ENCODE results near the gene HENMT1. TPM values are rescaled to one million over a fixed set of nuclear protein-coding genes. Genes with fewer than 3 reads are reported as not detected.
A peak's percentile ranks its signal among the peaks of the same experiment; 100 is the strongest.
"Not testable (repeated sequence)": the region's sequence is repeated elsewhere in the genome, so short reads cannot be mapped to it uniquely, and the experiment has no call there.

Gene HENMT1
- 1 to 10 TPM; 5.9 to 8.9 (median 7.8) TPM for total RNA-seq
- long read RNA-seq, donor 1, partial matches to known transcripts = 0 of 7 reads
- long read RNA-seq, donor 1, other reads (novel, unspliced or antisense) = 1 of 7 reads
- long read RNA-seq, donor 2, transcript HENMT1-203 (8 exons, 1,696 nt) = major isoform, 7 of 15 reads
- long read RNA-seq, donor 2, partial matches to known transcripts = 1 of 15 reads
- long read RNA-seq, donor 2, other reads (novel, unspliced or antisense) = 4 of 15 reads

DNA sequence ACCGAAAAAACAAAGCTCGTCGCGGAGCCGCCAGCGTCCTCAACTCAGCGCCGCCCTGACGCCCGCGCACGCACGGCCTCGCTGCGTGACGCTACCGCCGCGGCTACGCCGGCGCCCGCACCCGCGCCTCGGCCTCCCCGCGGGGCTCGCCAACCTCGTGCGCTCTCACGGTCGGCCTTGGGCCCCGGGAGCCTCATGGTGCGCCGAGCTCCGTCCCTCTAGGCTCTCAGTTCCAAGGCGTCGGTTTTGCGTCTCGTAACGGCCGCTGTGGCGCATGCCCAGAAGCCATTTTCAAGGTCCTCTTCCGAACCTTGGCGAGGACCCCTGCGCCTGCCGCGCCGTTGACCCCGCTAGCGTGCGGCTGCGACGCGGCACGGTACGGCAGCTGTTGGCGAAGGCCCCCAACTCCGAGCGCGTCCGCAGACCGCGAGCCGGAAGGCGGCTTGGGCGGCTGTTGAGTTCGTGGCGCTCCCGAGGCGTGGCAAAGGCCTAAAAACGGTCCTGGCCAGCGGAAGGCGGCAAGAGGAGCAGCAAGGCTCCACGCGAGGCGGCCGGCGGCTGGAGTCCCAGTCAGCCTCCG, at the start of gene HENMT1:
HENMT1 (minus strand) TSS at position 64 of the 580 bp plus-strand sequence. CDS start 1,209 bp downstream, outside the sequence.
- ATAC-seq = peak; percentile 93
- Histone ChIP-seq H3K4me1 (ENCODE audit: low read depth) (no peaks in the 10 kb centered on the region), H3K36me3 (ENCODE audit: low read depth) (no peaks in the 10 kb centered on the region), H3K9me3 (no peaks in the 10 kb centered on the region), H3K4me3 (peak within 1 kb of the TSS; percentile 47)
- peak; percentile 71 to 81 (median 81) for DNase-seq
- TF ChIP-seq, protein P1, sequence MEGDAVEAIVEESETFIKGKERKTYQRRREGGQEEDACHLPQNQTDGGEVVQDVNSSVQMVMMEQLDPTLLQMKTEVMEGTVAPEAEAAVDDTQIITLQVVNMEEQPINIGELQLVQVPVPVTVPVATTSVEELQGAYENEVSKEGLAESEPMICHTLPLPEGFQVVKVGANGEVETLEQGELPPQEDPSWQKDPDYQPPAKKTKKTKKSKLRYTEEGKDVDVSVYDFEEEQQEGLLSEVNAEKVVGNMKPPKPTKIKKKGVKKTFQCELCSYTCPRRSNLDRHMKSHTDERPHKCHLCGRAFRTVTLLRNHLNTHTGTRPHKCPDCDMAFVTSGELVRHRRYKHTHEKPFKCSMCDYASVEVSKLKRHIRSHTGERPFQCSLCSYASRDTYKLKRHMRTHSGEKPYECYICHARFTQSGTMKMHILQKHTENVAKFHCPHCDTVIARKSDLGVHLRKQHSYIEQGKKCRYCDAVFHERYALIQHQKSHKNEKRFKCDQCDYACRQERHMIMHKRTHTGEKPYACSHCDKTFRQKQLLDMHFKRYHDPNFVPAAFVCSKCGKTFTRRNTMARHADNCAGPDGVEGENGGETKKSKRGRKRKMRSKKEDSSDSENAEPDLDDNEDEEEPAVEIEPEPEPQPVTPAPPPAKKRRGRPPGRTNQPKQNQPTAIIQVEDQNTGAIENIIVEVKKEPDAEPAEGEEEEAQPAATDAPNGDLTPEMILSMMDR (IDR thresholded peaks at IDR 0.05) = no peak
- intact Hi-C loops (cut with DNase I, micrococcal nuclease) = no loop called here

- no peak overlapping the region for H3K4me3 ChIP-seq
- no peaks in the 10 kb centered on the region for H3K9me3 ChIP-seq
- peak in 2 of 3 donors; percentile 52 to 57 for DNase-seq
- TF ChIP-seq, protein P1 (IDR thresholded peaks at IDR 0.05) = no peak
- intact Hi-C loops (cut with DNase I, micrococcal nuclease) = no loop called here
- ATAC-seq = peak; percentile 53
- H3K36me3 ChIP-seq (ENCODE audit: low read depth) = no peaks in the 10 kb centered on the region
- no peaks in the 10 kb centered on the region for H3K4me1 ChIP-seq (ENCODE audit: low read depth)
Observed at GRCh38 chr1:108708691-108709660, 48.1 kb upstream of the HENMT1 start.

GRCh38 chr1:108706643-108707042, 45.8 kb upstream of the HENMT1 start:
- no peak overlapping the region for H3K4me3 ChIP-seq
- H3K36me3 ChIP-seq (ENCODE audit: low read depth) = no peaks in the 10 kb centered on the region
- TF ChIP-seq, protein P1 (IDR thresholded peaks at IDR 0.05) = no peak
- ATAC-seq (no peak), DNase-seq (no peak)
- no peaks in the 10 kb centered on the region for H3K4me1 ChIP-seq (ENCODE audit: low read depth)
- intact Hi-C loops (cut with DNase I, micrococcal nuclease) = no loop called here
- no peaks in the 10 kb centered on the region for H3K9me3 ChIP-seq

- intact Hi-C loops (cut with DNase I, micrococcal nuclease) = no loop called here
- Histone ChIP-seq H3K9me3 (no peaks in the 10 kb centered on the region), H3K36me3 (ENCODE audit: low read depth) (no peaks in the 10 kb centered on the region), H3K4me1 (ENCODE audit: low read depth) (no peaks in the 10 kb centered on the region), H3K4me3 (no peak overlapping the region)
- ATAC-seq = peak; percentile 20
- TF ChIP-seq, protein P1 (IDR thresholded peaks at IDR 0.05) = no peak
- DNase-seq = no peak
Observed at GRCh38 chr1:108704496-108704895, 43.6 kb upstream of the HENMT1 start.

DNA sequence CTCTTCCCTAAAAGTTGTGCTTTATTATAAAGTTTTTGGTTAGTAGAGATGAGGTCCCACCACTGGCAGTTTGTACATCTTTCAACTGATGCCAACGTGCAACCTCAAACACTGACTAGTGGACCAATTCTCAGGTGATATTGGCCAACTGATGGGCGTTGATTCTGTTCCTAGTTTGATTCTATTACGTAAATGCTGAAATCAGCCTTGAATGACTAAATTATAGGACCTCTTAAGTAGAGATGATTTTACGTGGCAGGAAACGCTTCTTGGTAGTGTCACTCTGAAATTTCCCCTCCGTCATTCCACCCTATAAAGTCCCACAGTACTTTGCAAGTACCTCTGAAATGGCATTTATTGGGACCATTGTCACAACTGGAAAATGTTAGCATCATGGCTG, 43.0 kb upstream of the HENMT1 start:
- intact Hi-C loops (cut with DNase I, micrococcal nuclease) = no loop called here
- DNase-seq = no peak
- no peak overlapping the region for H3K4me3 ChIP-seq
- no peaks in the 10 kb centered on the region for H3K9me3 ChIP-seq
- peaks cover 2% of the 10 kb centered on the region for H3K36me3 ChIP-seq (ENCODE audit: low read depth)
- TF ChIP-seq, protein P1 (IDR thresholded peaks at IDR 0.05) = no peak
- peak; percentile 21 for ATAC-seq
- H3K4me1 ChIP-seq (ENCODE audit: low read depth) = no peaks in the 10 kb centered on the region

DNA sequence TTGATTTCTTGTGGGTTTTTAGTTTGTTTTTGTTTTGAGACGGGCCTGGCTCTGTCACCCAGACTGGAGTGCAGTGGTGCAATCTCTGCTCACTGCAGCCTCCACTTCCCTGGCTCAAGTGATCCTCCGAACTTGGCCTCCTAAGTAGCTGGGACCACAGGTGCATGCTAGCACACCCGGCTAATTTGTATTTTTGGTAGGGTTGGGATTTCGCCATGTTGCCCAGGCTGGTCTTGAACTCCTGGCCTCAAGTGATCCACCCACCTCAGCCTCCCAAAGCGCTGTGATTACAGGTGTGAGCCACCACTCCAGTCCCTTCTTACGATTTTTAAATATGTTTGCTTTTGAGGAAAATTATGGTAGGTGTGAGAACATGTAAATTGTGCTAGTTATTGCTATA, 41.2 kb upstream of the HENMT1 start:
- H3K4me3 ChIP-seq; intact Hi-C loops (cut with DNase I, micrococcal nuclease); H3K9me3 ChIP-seq; H3K4me1 ChIP-seq (ENCODE audit: low read depth); DNase-seq; ATAC-seq; H3K36me3 ChIP-seq (ENCODE audit: low read depth): not testable (repeated sequence)
